ENCODE measurements around the gene HNRNPLL. TPM values are rescaled to one million over a fixed set of nuclear protein-coding genes. Genes with fewer than 3 reads are reported as not detected.

HNRNPLL gene
- total and polyA plus RNA-seq, 2 of the 13 experiments (the other 11 are each of a cell fraction or from before 2014, with no cell fraction given), result 49.4 to 103 TPM

DNA sequence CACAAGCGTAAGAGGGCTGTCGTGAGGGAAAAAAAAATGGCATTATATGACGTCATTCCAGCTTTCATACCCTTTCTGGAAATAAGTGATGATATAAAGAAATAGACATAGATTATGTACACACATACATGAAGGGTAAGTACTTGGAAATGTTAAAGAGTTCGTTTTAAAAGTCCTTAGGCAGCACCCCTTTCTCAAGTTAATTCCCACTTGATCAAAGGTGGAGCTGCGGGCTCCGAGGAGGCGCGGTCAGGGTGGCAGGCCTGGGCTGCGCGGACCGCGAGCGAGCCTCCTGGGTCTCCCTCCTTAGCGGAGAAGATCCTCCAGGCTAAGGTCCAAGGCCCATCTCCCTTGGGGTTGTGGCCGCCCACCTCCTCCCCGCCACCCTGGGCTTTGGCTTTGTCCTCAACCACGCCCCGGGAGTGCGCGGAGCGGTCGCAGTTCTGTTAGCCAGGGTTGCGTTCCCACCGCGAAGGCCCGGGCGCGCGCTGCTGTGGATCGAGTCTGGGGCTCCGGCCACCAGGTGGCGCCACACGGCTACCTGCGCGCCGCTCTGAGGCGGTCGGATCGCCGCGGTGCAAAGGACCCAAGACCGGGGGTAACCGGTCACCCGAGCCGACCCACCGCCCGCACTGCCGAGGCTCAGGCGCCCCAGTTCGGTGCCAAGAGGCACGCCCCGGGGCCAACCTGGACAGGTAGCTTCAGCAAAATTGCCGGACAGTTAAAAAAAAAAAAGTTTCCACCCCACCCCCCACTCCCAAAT, 66.8 kb downstream of the HNRNPLL start (continued):
- TF ChIP-seq MATR3 (CRISPR knock-in tag; IDR thresholded peaks at IDR 0.05), result no peak
- TF ChIP-seq, protein P1, sequence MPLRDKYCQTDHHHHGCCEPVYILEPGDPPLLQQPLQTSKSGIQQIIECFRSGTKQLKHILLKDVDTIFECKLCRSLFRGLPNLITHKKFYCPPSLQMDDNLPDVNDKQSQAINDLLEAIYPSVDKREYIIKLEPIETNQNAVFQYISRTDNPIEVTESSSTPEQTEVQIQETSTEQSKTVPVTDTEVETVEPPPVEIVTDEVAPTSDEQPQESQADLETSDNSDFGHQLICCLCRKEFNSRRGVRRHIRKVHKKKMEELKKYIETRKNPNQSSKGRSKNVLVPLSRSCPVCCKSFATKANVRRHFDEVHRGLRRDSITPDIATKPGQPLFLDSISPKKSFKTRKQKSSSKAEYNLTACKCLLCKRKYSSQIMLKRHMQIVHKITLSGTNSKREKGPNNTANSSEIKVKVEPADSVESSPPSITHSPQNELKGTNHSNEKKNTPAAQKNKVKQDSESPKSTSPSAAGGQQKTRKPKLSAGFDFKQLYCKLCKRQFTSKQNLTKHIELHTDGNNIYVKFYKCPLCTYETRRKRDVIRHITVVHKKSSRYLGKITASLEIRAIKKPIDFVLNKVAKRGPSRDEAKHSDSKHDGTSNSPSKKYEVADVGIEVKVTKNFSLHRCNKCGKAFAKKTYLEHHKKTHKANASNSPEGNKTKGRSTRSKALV (CRISPR knock-in tag; IDR thresholded peaks at IDR 0.05), result peak; percentile 98
- TF ChIP-seq PTBP1 (IDR thresholded peaks at IDR 0.05; ENCODE audit: low read depth, low read length, poor library complexity, severe bottlenecking), result peak; percentile 81
- TF ChIP-seq HNRNPH1 (optimal IDR thresholded peaks at IDR 0.05; ENCODE audit: low read depth, low read length), result no peak
- TF ChIP-seq SNAI1 (CRISPR knock-in tag; IDR thresholded peaks at IDR 0.05; ENCODE audit: borderline replicate concordance), result no peak
- TF ChIP-seq ARHGAP35 (CRISPR knock-in tag; IDR thresholded peaks at IDR 0.05; ENCODE audit: borderline replicate concordance), result 0 out of 2 replicates have a peak, but pooled peaks have one; percentile 6
- TF ChIP-seq KDM1A (CRISPR knock-in tag; IDR thresholded peaks at IDR 0.05), result no peak
- no peak for TF ChIP-seq NR2F2 (IDR thresholded peaks at IDR 0.05; ENCODE audit: borderline replicate concordance, low read depth)
- TF ChIP-seq, protein P2, sequence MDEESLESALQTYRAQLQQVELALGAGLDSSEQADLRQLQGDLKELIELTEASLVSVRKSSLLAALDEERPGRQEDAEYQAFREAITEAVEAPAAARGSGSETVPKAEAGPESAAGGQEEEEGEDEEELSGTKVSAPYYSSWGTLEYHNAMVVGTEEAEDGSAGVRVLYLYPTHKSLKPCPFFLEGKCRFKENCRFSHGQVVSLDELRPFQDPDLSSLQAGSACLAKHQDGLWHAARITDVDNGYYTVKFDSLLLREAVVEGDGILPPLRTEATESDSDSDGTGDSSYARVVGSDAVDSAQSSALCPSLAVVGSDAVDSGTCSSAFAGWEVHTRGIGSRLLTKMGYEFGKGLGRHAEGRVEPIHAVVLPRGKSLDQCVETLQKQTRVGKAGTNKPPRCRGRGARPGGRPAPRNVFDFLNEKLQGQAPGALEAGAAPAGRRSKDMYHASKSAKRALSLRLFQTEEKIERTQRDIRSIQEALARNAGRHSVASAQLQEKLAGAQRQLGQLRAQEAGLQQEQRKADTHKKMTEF (CRISPR knock-in tag; IDR thresholded peaks at IDR 0.05), result peak; percentile 90
- no peak; the same call in 1 of the 2 replicates for TF ChIP-seq MIER3 (CRISPR knock-in tag; IDR thresholded peaks at IDR 0.05; ENCODE audit: borderline replicate concordance)
- peak; percentile 95 for TF ChIP-seq ZSCAN21 (CRISPR knock-in tag; IDR thresholded peaks at IDR 0.05; ENCODE audit: borderline replicate concordance)
- TF ChIP-seq, protein P3, sequence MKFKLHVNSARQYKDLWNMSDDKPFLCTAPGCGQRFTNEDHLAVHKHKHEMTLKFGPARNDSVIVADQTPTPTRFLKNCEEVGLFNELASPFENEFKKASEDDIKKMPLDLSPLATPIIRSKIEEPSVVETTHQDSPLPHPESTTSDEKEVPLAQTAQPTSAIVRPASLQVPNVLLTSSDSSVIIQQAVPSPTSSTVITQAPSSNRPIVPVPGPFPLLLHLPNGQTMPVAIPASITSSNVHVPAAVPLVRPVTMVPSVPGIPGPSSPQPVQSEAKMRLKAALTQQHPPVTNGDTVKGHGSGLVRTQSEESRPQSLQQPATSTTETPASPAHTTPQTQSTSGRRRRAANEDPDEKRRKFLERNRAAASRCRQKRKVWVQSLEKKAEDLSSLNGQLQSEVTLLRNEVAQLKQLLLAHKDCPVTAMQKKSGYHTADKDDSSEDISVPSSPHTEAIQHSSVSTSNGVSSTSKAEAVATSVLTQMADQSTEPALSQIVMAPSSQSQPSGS (CRISPR knock-in tag; IDR thresholded peaks at IDR 0.05), result peak; percentile 42
- TF ChIP-seq ZNF225 (CRISPR knock-in tag; IDR thresholded peaks at IDR 0.05), result 0 out of 2 replicates have a peak, but pooled peaks have one; percentile 39
- TF ChIP-seq GABPB1 (CRISPR knock-in tag; IDR thresholded peaks at IDR 0.05), result peak; percentile 78
- TF ChIP-seq, protein P4, sequence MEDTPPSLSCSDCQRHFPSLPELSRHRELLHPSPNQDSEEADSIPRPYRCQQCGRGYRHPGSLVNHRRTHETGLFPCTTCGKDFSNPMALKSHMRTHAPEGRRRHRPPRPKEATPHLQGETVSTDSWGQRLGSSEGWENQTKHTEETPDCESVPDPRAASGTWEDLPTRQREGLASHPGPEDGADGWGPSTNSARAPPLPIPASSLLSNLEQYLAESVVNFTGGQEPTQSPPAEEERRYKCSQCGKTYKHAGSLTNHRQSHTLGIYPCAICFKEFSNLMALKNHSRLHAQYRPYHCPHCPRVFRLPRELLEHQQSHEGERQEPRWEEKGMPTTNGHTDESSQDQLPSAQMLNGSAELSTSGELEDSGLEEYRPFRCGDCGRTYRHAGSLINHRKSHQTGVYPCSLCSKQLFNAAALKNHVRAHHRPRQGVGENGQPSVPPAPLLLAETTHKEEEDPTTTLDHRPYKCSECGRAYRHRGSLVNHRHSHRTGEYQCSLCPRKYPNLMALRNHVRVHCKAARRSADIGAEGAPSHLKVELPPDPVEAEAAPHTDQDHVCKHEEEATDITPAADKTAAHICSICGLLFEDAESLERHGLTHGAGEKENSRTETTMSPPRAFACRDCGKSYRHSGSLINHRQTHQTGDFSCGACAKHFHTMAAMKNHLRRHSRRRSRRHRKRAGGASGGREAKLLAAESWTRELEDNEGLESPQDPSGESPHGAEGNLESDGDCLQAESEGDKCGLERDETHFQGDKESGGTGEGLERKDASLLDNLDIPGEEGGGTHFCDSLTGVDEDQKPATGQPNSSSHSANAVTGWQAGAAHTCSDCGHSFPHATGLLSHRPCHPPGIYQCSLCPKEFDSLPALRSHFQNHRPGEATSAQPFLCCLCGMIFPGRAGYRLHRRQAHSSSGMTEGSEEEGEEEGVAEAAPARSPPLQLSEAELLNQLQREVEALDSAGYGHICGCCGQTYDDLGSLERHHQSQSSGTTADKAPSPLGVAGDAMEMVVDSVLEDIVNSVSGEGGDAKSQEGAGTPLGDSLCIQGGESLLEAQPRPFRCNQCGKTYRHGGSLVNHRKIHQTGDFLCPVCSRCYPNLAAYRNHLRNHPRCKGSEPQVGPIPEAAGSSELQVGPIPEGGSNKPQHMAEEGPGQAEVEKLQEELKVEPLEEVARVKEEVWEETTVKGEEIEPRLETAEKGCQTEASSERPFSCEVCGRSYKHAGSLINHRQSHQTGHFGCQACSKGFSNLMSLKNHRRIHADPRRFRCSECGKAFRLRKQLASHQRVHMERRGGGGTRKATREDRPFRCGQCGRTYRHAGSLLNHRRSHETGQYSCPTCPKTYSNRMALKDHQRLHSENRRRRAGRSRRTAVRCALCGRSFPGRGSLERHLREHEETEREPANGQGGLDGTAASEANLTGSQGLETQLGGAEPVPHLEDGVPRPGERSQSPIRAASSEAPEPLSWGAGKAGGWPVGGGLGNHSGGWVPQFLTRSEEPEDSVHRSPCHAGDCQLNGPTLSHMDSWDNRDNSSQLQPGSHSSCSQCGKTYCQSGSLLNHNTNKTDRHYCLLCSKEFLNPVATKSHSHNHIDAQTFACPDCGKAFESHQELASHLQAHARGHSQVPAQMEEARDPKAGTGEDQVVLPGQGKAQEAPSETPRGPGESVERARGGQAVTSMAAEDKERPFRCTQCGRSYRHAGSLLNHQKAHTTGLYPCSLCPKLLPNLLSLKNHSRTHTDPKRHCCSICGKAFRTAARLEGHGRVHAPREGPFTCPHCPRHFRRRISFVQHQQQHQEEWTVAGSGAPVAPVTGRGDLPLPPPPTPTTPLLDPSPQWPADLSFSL (CRISPR knock-in tag; IDR thresholded peaks at IDR 0.05), result no peak
- TF ChIP-seq IKZF4 (CRISPR knock-in tag; IDR thresholded peaks at IDR 0.05; ENCODE audit: borderline replicate concordance, low read depth, not compliant biosample characterization), result peak; percentile 75
- no peak; the same call in 1 of the 2 replicates for TF ChIP-seq CENPT (CRISPR knock-in tag; IDR thresholded peaks at IDR 0.05; ENCODE audit: low read depth)
